ENCODE data around the gene RAB1A. TPM values are rescaled to one million over a fixed set of nuclear protein-coding genes. Genes with fewer than 3 reads are reported as not detected.

Gene RAB1A
- total RNA-seq, 1 donor from 2014 or later, result 58.5 TPM

DNA sequence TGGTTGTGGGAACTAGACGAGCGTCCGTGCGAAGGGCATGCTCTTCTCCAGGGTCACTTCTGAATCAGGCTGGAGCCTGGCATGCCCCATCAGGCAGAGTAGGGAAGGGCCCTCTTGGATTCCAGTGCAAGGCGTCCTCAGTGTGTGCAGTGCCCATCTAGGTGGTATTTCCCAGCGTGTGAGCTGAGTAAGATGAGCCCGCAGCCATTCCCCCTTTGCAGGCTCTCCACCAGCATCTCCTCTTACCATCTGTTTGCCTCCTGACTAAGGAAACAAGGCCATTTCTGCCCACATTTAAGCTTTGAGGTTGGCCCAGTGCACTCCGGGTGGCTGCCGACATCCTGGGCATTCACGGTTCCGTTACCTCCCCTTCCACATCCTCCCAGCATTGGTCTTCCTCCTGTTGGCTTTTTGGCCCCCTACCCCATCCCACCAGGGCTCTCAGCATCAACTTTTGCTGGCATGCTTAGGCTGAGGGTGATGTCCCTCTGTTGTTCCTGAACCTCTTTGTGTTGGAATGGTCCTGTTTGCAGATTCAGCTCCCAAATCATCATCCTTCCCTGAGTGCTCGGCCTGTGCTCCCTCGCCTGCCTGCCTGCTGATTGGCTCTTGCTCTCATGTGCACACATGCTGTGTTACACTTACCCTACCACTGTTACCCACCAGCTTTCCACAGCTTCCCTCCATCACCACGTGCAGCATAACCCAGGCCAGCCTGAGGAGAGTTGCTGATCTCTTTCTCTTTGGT lies 61.9 kb downstream of the RAB1A start:
- Histone ChIP-seq H3K27ac (ENCODE audit: low read depth, low read length) (peak overlapping the region; percentile 75), H3K27me3 (ENCODE audit: control insufficient read depth in 3 of 3, insufficient read depth in 3 of 3, low read length in 3 of 3) (no peaks in the 10 kb centered on the region), H3K9me3 (ENCODE audit: control insufficient read depth in 3 of 3, low read length in 3 of 3) (no peaks in the 10 kb centered on the region), H3K4me1 (ENCODE audit: control insufficient read depth in 3 of 3, insufficient read depth in 3 of 3, low read length in 3 of 3) (peaks cover 67 to 86% (median 80%) of the 10 kb centered on the region in 3 donors), H3K36me3 (ENCODE audit: control insufficient read depth in 3 of 3, insufficient read depth in 3 of 3, low read length in 3 of 3) (peaks cover 27 to 33% (median 30%) of the 10 kb centered on the region in 3 donors), H3K4me3 (ENCODE audit: low read length in 3 of 3) (peak overlapping the region in 1 of 3 donors; percentile 22), H3K9ac (ENCODE audit: low read depth in 1 of 3, low read length in 3 of 3) (no peak overlapping the region)

DNA sequence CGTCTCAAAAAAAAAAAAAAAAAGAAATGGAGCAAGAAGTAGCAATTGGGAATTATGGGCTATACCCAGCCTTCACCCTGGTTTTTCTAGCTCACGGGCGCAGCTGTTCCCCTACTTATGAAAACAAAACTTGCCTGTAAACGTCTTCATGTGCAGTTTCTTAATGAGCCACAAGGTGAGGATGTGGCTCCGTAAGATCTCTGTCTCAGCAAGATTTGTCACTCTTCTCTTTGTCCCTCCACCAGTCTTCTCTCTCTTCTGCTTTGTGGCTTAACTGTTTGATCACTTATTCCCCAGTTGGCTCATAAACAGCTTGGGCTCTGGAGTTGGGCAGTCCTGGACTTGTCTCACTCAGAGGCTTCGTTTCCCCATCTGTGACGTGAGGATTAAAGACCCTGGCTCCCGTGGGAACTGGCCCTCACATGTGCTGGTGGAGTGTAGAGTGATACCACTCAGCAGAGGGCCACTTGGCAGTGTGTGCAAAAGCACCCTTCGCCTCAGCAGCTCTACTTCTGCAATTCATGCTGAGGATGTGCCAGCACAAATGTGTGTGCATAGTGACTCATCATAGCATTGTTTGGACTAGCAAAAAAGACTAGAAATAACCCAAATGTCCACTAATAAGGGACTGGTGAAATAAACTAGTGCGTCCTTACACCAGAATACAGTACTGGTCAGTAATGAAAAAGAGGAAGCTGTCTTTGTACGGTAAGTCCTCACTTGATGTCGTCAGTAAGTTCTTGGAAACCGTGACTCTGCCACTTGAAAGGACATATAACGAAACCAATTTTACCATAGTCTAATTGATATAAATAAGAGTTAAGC lies 65.0 kb downstream of the RAB1A start:
- Histone ChIP-seq H3K4me3 (ENCODE audit: low read length in 3 of 3) (peak overlapping the region; percentile 23 to 35 (median 24)), H3K27me3 (ENCODE audit: control insufficient read depth in 3 of 3, insufficient read depth in 3 of 3, low read length in 3 of 3) (no peaks in the 10 kb centered on the region), H3K4me1 (ENCODE audit: control insufficient read depth in 3 of 3, insufficient read depth in 3 of 3, low read length in 3 of 3) (peaks cover 79 to 83% (median 83%) of the 10 kb centered on the region in 3 donors), H3K9ac (ENCODE audit: low read depth in 1 of 3, low read length in 3 of 3) (peak overlapping the region; percentile 29 to 44 (median 35)), H3K9me3 (ENCODE audit: control insufficient read depth in 3 of 3, low read length in 3 of 3) (no peaks in the 10 kb centered on the region), H3K27ac (ENCODE audit: low read depth, low read length) (peak overlapping the region; percentile 93), H3K36me3 (ENCODE audit: control insufficient read depth in 3 of 3, insufficient read depth in 3 of 3, low read length in 3 of 3) (peaks cover 3 to 6% (median 5%) of the 10 kb centered on the region in 3 donors)

DNA sequence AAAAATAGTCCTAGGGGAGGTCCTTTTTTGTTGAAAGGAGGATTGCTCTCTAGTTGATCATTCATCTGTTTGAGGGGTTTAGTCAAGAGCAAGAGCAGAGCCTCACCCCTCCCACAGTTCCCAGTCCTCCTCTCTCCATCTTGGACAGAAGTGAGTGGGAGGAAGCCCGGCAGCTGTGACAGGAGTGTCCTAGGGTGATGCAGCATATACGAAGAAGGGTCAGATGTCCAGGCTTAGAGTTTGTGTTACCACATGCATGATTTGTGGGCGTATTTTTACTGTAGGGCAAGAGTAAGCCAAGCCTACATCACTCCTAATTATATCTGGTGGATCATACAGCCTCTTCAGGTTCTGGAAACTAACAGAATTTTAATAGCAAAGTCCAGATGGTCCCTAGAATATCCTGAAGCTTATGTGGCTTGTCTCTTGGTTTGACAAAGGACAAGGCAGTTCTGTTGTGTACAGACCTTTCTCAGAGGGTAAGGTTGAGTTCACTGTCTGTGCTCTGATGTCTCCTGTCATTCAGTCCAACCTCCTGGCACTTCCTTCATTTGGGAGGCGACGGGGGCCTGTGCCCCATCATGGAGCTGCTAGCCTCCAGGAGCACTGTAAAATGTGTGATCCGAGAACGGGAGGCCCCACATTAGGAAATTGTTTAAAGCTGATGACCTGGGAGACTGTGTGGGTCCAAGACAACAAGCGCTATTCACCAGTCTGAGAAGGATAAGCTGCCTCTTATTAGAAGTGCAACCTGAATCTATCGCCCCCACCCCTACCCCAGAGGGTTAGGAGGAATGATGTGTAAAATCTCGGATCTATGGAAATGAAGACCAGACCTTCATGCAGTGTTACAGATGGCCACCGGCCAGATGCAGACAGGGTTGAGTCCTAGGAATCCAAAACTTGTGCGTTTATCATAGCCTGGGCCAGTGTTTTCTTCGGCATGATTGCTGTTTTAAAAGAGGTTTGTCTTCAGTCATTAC lies 66.8 kb downstream of the RAB1A start:
- H3K9ac ChIP-seq (ENCODE audit: low read depth in 1 of 3, low read length in 3 of 3), result peak overlapping the region; percentile 5 to 62 (median 52)
- peak overlapping the region in 2 of 3 donors; percentile 13 for H3K4me3 ChIP-seq (ENCODE audit: low read length in 3 of 3)
- peaks cover 0 to 2% (median 0%) of the 10 kb centered on the region in 3 donors for H3K36me3 ChIP-seq (ENCODE audit: control insufficient read depth in 3 of 3, insufficient read depth in 3 of 3, low read length in 3 of 3)
- H3K9me3 ChIP-seq (ENCODE audit: control insufficient read depth in 3 of 3, low read length in 3 of 3), result no peaks in the 10 kb centered on the region
- peaks cover 76 to 81% (median 81%) of the 10 kb centered on the region in 3 donors for H3K4me1 ChIP-seq (ENCODE audit: control insufficient read depth in 3 of 3, insufficient read depth in 3 of 3, low read length in 3 of 3)
- H3K27me3 ChIP-seq (ENCODE audit: control insufficient read depth in 3 of 3, insufficient read depth in 3 of 3, low read length in 3 of 3), result no peaks in the 10 kb centered on the region
- peak overlapping the region; percentile 93 for H3K27ac ChIP-seq (ENCODE audit: low read depth, low read length)

DNA sequence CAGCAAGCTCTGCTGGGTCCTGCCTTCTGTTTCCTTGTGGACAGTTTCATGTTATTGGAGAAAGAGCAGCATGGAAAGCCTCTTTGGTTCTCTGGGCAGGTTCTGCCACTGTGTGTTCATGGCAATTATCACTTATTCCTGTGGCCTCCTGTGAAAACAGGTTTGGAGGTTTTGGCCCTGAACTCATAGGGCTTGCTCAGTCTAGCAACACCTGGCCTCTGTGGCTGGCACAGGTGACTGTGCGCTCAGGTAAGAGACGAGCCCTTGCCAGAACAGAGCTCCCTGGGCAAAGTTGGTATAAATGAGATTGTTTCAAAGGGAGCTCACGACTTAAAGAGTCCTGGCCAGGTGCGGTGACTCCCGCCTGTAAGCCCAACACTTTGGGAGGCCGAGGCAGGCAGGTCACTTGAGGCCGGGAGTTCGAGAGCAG lies 68.0 kb downstream of the RAB1A start:
- Histone ChIP-seq H3K9ac (ENCODE audit: low read depth in 1 of 3, low read length in 3 of 3) (peak overlapping the region in 1 of 3 donors; percentile 21), H3K4me1 (ENCODE audit: control insufficient read depth in 3 of 3, insufficient read depth in 3 of 3, low read length in 3 of 3) (peaks cover 77 to 82% (median 80%) of the 10 kb centered on the region in 3 donors), H3K27me3 (ENCODE audit: control insufficient read depth in 3 of 3, insufficient read depth in 3 of 3, low read length in 3 of 3) (no peaks in the 10 kb centered on the region), H3K4me3 (ENCODE audit: low read length in 3 of 3) (no peak overlapping the region), H3K36me3 (ENCODE audit: control insufficient read depth in 3 of 3, insufficient read depth in 3 of 3, low read length in 3 of 3) (no peaks in the 10 kb centered on the region), H3K27ac (ENCODE audit: low read depth, low read length) (peak overlapping the region; percentile 93), H3K9me3 (ENCODE audit: control insufficient read depth in 3 of 3, low read length in 3 of 3) (no peaks in the 10 kb centered on the region)

DNA sequence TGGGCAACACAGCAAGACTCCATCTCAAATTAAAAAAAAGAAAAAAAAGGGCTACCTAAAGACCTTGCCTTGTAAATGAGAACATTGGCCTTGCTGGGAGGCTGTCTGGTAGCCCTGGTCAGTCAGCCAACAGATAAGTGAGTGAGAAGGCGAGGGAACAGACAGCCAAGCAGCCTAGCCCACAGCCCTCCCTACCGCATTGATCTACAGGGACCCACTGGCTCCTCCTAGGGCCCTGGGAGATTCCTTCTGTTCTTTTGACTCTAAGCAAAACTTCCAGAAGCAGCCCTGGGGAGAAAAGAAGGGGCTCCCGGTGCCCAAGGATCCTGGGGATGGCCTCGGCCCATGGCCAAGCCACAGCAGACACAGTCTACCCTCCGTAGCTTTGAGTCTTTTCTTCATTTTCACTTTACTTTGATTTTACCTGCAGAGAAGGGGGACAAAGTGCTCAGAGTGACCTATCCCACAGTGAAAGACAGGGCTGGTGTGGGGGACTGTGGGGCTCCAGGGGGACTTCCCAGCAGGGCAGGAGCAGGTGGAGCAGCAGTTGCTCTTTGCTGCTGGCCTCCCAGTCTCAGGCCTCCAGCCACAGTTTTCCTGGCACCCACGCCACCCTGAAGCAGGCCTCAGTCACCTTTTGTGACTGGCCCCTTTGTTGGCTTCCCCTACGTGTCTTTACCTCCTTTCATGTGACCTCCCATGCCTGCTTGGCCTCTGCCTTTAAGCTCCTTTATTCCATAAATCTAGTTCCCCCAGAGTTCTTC lies 68.6 kb downstream of the RAB1A start:
- H3K36me3 ChIP-seq (ENCODE audit: control insufficient read depth in 3 of 3, insufficient read depth in 3 of 3, low read length in 3 of 3), result no peaks in the 10 kb centered on the region
- no peaks in the 10 kb centered on the region for H3K27me3 ChIP-seq (ENCODE audit: control insufficient read depth in 3 of 3, insufficient read depth in 3 of 3, low read length in 3 of 3)
- H3K4me3 ChIP-seq (ENCODE audit: low read length in 3 of 3), result peak overlapping the region in 1 of 3 donors; percentile 7
- peak overlapping the region in 2 of 3 donors; percentile 17 to 37 for H3K9ac ChIP-seq (ENCODE audit: low read depth in 1 of 3, low read length in 3 of 3)
- H3K9me3 ChIP-seq (ENCODE audit: control insufficient read depth in 3 of 3, low read length in 3 of 3), result no peaks in the 10 kb centered on the region
- H3K27ac ChIP-seq (ENCODE audit: low read depth, low read length), result peak overlapping the region; percentile 93
- H3K4me1 ChIP-seq (ENCODE audit: control insufficient read depth in 3 of 3, insufficient read depth in 3 of 3, low read length in 3 of 3), result peaks cover 78 to 83% (median 79%) of the 10 kb centered on the region in 3 donors

DNA sequence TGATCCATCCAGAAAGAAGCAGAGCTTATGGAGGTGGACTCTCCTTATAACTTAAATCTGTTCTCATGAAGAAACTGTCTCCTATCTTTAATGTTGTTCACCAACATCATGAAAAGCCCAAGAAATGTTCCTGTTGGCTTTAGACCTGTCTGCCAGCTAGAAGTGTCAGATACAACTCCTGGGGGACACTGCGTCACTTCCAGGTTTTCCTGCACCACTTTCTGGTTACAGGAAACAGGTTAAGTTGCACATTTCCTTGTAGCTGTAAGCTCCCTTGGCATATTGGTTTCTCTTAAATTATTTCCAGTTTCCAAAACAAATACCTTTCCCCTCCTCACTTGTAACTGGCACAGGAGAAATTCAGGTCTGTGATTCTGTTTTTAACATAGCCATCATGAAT lies 70.8 kb downstream of the RAB1A start:
- Histone ChIP-seq H3K4me3 (ENCODE audit: low read length in 3 of 3) (peak overlapping the region in 1 of 3 donors; percentile 33), H3K27me3 (ENCODE audit: control insufficient read depth in 3 of 3, insufficient read depth in 3 of 3, low read length in 3 of 3) (no peaks in the 10 kb centered on the region), H3K27ac (ENCODE audit: low read depth, low read length) (peak overlapping the region; percentile 93), H3K9ac (ENCODE audit: low read depth in 1 of 3, low read length in 3 of 3) (peak overlapping the region in 2 of 3 donors; percentile 14 to 51), H3K4me1 (ENCODE audit: control insufficient read depth in 3 of 3, insufficient read depth in 3 of 3, low read length in 3 of 3) (peaks cover 67 to 78% (median 67%) of the 10 kb centered on the region in 3 donors), H3K9me3 (ENCODE audit: control insufficient read depth in 3 of 3, low read length in 3 of 3) (no peaks in the 10 kb centered on the region), H3K36me3 (ENCODE audit: control insufficient read depth in 3 of 3, insufficient read depth in 3 of 3, low read length in 3 of 3) (no peaks in the 10 kb centered on the region)

DNA sequence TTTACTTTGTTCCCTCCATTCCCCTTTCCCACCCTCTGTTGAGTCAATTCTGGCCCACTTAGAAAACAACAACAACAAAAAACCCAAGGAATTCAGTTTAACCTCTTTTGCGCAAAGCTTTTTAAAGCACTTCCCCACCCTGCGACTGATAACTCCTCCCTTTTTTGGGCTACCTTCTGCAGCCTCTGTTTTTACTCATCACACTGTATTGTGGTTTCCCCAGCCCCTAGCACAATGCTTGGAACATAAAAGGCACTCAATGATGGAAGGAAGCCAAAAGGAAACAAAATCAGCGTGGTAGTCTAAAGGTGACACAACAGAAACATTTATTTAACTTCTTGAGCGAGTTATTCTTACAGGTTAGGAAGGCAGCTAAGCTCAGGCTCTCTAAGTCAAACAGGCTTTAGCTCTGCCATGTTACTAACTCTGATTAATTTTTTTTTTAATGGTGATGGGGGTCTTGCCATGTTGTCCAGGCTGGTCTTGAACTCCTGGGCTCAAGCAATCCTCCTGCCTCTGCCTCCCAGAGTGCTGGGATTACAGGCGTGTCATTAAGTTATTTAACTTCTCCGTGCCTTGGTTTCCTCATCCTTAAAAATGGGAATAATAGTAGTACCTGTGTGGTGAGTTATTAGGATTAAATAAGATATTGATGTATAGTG lies 72.4 kb downstream of the RAB1A start:
- Histone ChIP-seq H3K27me3 (ENCODE audit: control insufficient read depth in 3 of 3, insufficient read depth in 3 of 3, low read length in 3 of 3) (no peaks in the 10 kb centered on the region), H3K9ac (ENCODE audit: low read depth in 1 of 3, low read length in 3 of 3) (peak overlapping the region; percentile 81 to 91 (median 84)), H3K36me3 (ENCODE audit: control insufficient read depth in 3 of 3, insufficient read depth in 3 of 3, low read length in 3 of 3) (no peaks in the 10 kb centered on the region), H3K4me1 (ENCODE audit: control insufficient read depth in 3 of 3, insufficient read depth in 3 of 3, low read length in 3 of 3) (peaks cover 52 to 63% (median 52%) of the 10 kb centered on the region in 3 donors), H3K27ac (ENCODE audit: low read depth, low read length) (peak overlapping the region; percentile 93), H3K9me3 (ENCODE audit: control insufficient read depth in 3 of 3, low read length in 3 of 3) (no peaks in the 10 kb centered on the region), H3K4me3 (ENCODE audit: low read length in 3 of 3) (peak overlapping the region; percentile 85 to 88 (median 86))

DNA sequence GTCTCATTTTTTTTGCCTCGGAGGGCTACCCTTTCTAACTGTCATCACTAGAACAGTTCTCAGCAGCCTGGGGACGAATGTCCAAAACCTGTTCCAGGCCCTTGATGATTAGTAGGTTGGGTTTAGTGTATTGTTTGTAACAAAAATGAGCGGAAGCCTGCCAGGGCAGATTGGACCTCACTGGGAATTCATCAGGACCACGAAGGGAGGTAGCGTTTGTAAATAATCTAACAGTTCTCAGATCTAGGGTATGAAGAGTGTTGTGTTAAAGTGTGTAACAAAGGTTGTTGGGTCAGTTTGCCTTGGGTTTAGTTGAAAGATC lies 72.9 kb downstream of the RAB1A start:
- Histone ChIP-seq H3K27ac (ENCODE audit: low read depth, low read length) (peak overlapping the region; percentile 93), H3K4me3 (ENCODE audit: low read length in 3 of 3) (peak overlapping the region; percentile 85 to 88 (median 86)), H3K27me3 (ENCODE audit: control insufficient read depth in 3 of 3, insufficient read depth in 3 of 3, low read length in 3 of 3) (no peaks in the 10 kb centered on the region), H3K36me3 (ENCODE audit: control insufficient read depth in 3 of 3, insufficient read depth in 3 of 3, low read length in 3 of 3) (no peaks in the 10 kb centered on the region), H3K9ac (ENCODE audit: low read depth in 1 of 3, low read length in 3 of 3) (peak overlapping the region; percentile 81 to 91 (median 84)), H3K4me1 (ENCODE audit: control insufficient read depth in 3 of 3, insufficient read depth in 3 of 3, low read length in 3 of 3) (peaks cover 47 to 58% (median 47%) of the 10 kb centered on the region in 3 donors), H3K9me3 (ENCODE audit: control insufficient read depth in 3 of 3, low read length in 3 of 3) (no peaks in the 10 kb centered on the region)
